Hematopoietic multipotent progenitor cell treated with erythropoietin and hydrocortisone succinate and interleukin-3 and kit ligand, for 8 days (in vitro differentiated cells): ENCODE data around the gene CAAP1.
"Not testable (repeated sequence)": the region's sequence is repeated elsewhere in the genome, so short reads cannot be mapped to it uniquely, and the experiment has no call there.

ENCODE experiments used
- DNase-seq: peaks from one replicate; pipeline ENCODE4 v3.0.0-alpha.2; 2015

Gene CAAP1

GRCh38 chr9:26892251-26893029 is at the start of gene CAAP1:
Gene CAAP1 (minus strand): TSS chr9:26892802. CDS start chr9:26892715, 87 bp downstream.
- peak; percentile 95 for DNase-seq

GRCh38 chr9:26940779-26941178 is 48.2 kb upstream of the CAAP1 start:
- DNase-seq = no peak

- no peak for DNase-seq
Observed at GRCh38 chr9:26939955-26940711, 47.5 kb upstream of the CAAP1 start.

GRCh38 chr9:26937816-26938371 is 45.3 kb upstream of the CAAP1 start:
- DNase-seq = no peak

- DNase-seq = no peak
Observed at GRCh38 chr9:26935847-26936246, 43.2 kb upstream of the CAAP1 start.

GRCh38 chr9:26928902-26929495 is 36.4 kb upstream of the CAAP1 start:
- no peak for DNase-seq

GRCh38 chr9:26925609-26926008 is 33.0 kb upstream of the CAAP1 start:
- DNase-seq = no peak

- DNase-seq = no peak
Observed at GRCh38 chr9:26919698-26920097, 27.1 kb upstream of the CAAP1 start.

GRCh38 chr9:26913138-26913668 is 20.6 kb upstream of the CAAP1 start:
- no peak for DNase-seq

- DNase-seq = no peak
Observed at GRCh38 chr9:26904671-26905070, 12.1 kb upstream of the CAAP1 start.

- DNase-seq = no peak
Observed at GRCh38 chr9:26904070-26904469, 11.5 kb upstream of the CAAP1 start.

- DNase-seq = no peak
Observed at GRCh38 chr9:26893030-26893676, 551 bp upstream of the CAAP1 start.

- DNase-seq = no peak
Observed at GRCh38 chr9:26891726-26892125, 876 bp downstream of the CAAP1 start.

GRCh38 chr9:26888271-26888670 is 4.3 kb downstream of the CAAP1 start:
- DNase-seq = no peak

- DNase-seq = no peak
Observed at GRCh38 chr9:26882154-26882553, 10.4 kb downstream of the CAAP1 start.

- no peak for DNase-seq
Observed at GRCh38 chr9:26880262-26880661, 12.3 kb downstream of the CAAP1 start.

GRCh38 chr9:26875155-26875554 is 17.4 kb downstream of the CAAP1 start:
- not testable (repeated sequence) for DNase-seq

GRCh38 chr9:26870292-26870691 is 22.3 kb downstream of the CAAP1 start:
- no peak for DNase-seq

GRCh38 chr9:26863074-26863473 is 29.5 kb downstream of the CAAP1 start:
- no peak for DNase-seq

- DNase-seq = peak; percentile 78
Observed at GRCh38 chr9:26856413-26857032, 36.1 kb downstream of the CAAP1 start.

- no peak for DNase-seq
Observed at GRCh38 chr9:26850995-26851394, 41.6 kb downstream of the CAAP1 start.

- DNase-seq = no peak
Observed at GRCh38 chr9:26833792-26834191, 58.8 kb downstream of the CAAP1 start.
